Liver (tissue), 9 donors: ENCODE data around the gene C19orf47. TPM values are rescaled to one million over a fixed set of nuclear protein-coding genes. Genes with fewer than 3 reads are reported as not detected.
A peak's percentile ranks its signal among the peaks of the same experiment; 100 is the strongest.

Experiments used
- DNase-seq: peaks from one replicate; pipeline ENCODE4 v3.0.0-alpha.2; 2017; ENCODE audit warnings: low spot score
- H3K27ac ChIP-seq, 2 donors: one replicate each; pipeline ENCODE4 v1.7.0; 2013; ENCODE audit warnings: inconsistent platforms in 2 of 2, low read length in 2 of 2, control low read depth in 1 of 2, low read depth in 1 of 2, mild to moderate bottlenecking in 1 of 2
- H3K27me3 ChIP-seq, 4 donors: one replicate each; pipeline versions ENCODE4 v1.6.1 to v1.7.0; 2013; ENCODE audit warnings: low read length in 3 of 4, inconsistent platforms in 1 of 4, mild to moderate bottlenecking in 1 of 4, moderate library complexity in 1 of 4; ENCODE audit not compliant: control insufficient read depth in 4 of 4, insufficient read depth in 4 of 4
- H3K36me3 ChIP-seq, 4 donors: one replicate each; pipeline versions ENCODE4 v1.6.1 to v1.7.0; 2013; ENCODE audit warnings: low read length in 3 of 4, mild to moderate bottlenecking in 3 of 4, low read depth in 1 of 4, moderate library complexity in 1 of 4; ENCODE audit not compliant: control insufficient read depth in 4 of 4, insufficient read depth in 3 of 4
- H3K4me1 ChIP-seq, 4 donors: one replicate each; pipeline versions ENCODE4 v1.6.1 to v1.7.0; 2013; ENCODE audit warnings: low read length in 3 of 4, mild to moderate bottlenecking in 3 of 4, moderate library complexity in 1 of 4; ENCODE audit not compliant: control insufficient read depth in 4 of 4, insufficient read depth in 4 of 4
- H3K4me3 ChIP-seq, 3 donors: one replicate each; pipeline versions ENCODE4 v1.6.1 to v1.7.0; 2013; ENCODE audit warnings: low read length in 3 of 3, control low read depth in 1 of 3, low read depth in 1 of 3, mild to moderate bottlenecking in 1 of 3
- H3K9ac ChIP-seq, 2 donors: one replicate each; pipeline ENCODE4 v1.7.0; 2013; ENCODE audit warnings: low read length in 2 of 2, mild to moderate bottlenecking in 2 of 2, moderate library complexity in 2 of 2, control low read depth in 1 of 2, low read depth in 1 of 2
- H3K9me3 ChIP-seq, 4 donors: one replicate each; pipeline versions ENCODE4 v1.6.1 to v1.7.0; 2013; ENCODE audit warnings: low read length in 3 of 4; ENCODE audit not compliant: control insufficient read depth in 4 of 4
- EGR1 ChIP-seq, 2 donors: IDR thresholded peaks; 2 replicates each; pipeline ENCODE4 v1.6.1; 2016 to 2018; ENCODE audit warnings: antibody characterized with exemption in 2 of 2, low read depth in 2 of 2
- FOXA1 ChIP-seq: IDR thresholded peaks from 2 replicates; pipeline ENCODE4 v1.6.1; 2016; ENCODE audit warnings: antibody characterized with exemption
- FOXA2 ChIP-seq: IDR thresholded peaks from 2 replicates; pipeline ENCODE4 v1.6.1; 2016; ENCODE audit warnings: antibody characterized with exemption
- GABPA ChIP-seq, 2 donors: IDR thresholded peaks in 1 of 2; conservative IDR thresholded peaks in 1 of 2; 2 replicates each; pipeline ENCODE4 v1.6.1; 2016; ENCODE audit warnings: antibody characterized with exemption in 2 of 2, mild to moderate bottlenecking in 1 of 2, moderate library complexity in 1 of 2
- HNF4A ChIP-seq, 2 donors: conservative IDR thresholded peaks; 2 replicates each; pipeline ENCODE4 v1.6.1; 2016; ENCODE audit warnings: antibody characterized with exemption in 2 of 2, mild to moderate bottlenecking in 2 of 2
- HNF4G ChIP-seq: IDR thresholded peaks from 2 replicates; pipeline ENCODE4 v1.6.1; 2016; ENCODE audit warnings: antibody characterized with exemption
- JUND ChIP-seq, 2 donors: IDR thresholded peaks; 2 replicates each; pipeline ENCODE4 v1.6.1; 2016; ENCODE audit warnings: antibody characterized with exemption in 2 of 2
- NR2F2 ChIP-seq: IDR thresholded peaks from 2 replicates; pipeline ENCODE4 v1.6.1; 2016; ENCODE audit warnings: antibody characterized with exemption
- RAD21 ChIP-seq, 2 donors: IDR thresholded peaks; 2 replicates each; pipeline ENCODE4 v1.6.1; 2016; ENCODE audit warnings: antibody characterized with exemption in 2 of 2, mild to moderate bottlenecking in 2 of 2
- RXRA ChIP-seq, 2 donors: IDR thresholded peaks; 2 replicates each; pipeline ENCODE4 v1.6.1; 2017 to 2018; ENCODE audit warnings: antibody characterized with exemption in 2 of 2, mild to moderate bottlenecking in 1 of 2
- SP1 ChIP-seq: IDR thresholded peaks from 2 replicates; pipeline ENCODE4 v1.6.1; 2018; ENCODE audit warnings: antibody characterized with exemption, mild to moderate bottlenecking
- TAF1 ChIP-seq: conservative IDR thresholded peaks from 2 replicates; pipeline ENCODE4 v1.6.1; 2016; ENCODE audit warnings: antibody characterized with exemption, mild to moderate bottlenecking
- YY1 ChIP-seq: IDR thresholded peaks from 2 replicates; pipeline ENCODE4 v1.6.1; 2016; ENCODE audit warnings: antibody characterized with exemption, mild to moderate bottlenecking
- WGBS: extraction: QIAGEN DNeasy Blood & Tissue Kit; methylation state at CpG from one replicate; pipeline ENCODE4 v1.1.7; 2013; 5-methylcytosine and 5-hydroxymethylcytosine counted together
- polyA plus RNA-seq, 2 donors: library from polyadenylated mRNA; stranded (reverse) in 1 of 2; unstranded in 1 of 2; fragments of 200-250 nt in 1 of 2; fragments of >200 nt in 1 of 2; fragmentation: Nextera tagmentation in 1 of 2; extraction: Ambion mirVana in 1 of 2; gene quantifications; one replicate each; pipeline versions ENCODE4 v1.2.1 to v1.2.3, GENCODE V29; 2013 to 2015
- total RNA-seq, 2 donors: library from RNA; depleted of rRNA; stranded (reverse); fragments of >200 nt; gene quantifications; one replicate each; pipeline ENCODE4 v1.2.3, GENCODE V29; 2014
- TF ChIP-seq, protein P1 (sequence below): IDR thresholded peaks from 2 replicates; pipeline ENCODE4 v1.6.1; 2016; ENCODE audit warnings: antibody characterized with exemption
- TF ChIP-seq, protein P2 (sequence below): IDR thresholded peaks from 2 replicates; pipeline ENCODE4 v1.6.1; 2016; ENCODE audit warnings: antibody characterized with exemption, mild to moderate bottlenecking
- TF ChIP-seq, protein P3 (sequence below): fragments of 150-350 bp; IDR thresholded peaks from 2 replicates; pipeline ENCODE4 v1.5.1; 2017; ENCODE audit warnings: improper control_type of control experiment, low read depth, low read length; ENCODE audit not compliant: missing input control
- TF ChIP-seq, protein P4 (sequence below): IDR thresholded peaks from 2 replicates; pipeline ENCODE4 v1.6.1; 2016; ENCODE audit warnings: antibody characterized with exemption
- TF ChIP-seq, protein P5 (sequence below): IDR thresholded peaks from 2 replicates; pipeline ENCODE4 v1.6.1; 2016; ENCODE audit warnings: antibody characterized with exemption
- donor health status: healthy.
- donor health status: healthy.
- donor health status: healthy.
- donor health status: healthy.
- donor health status: healthy.

The C19orf47 gene
- total and polyA plus RNA-seq, 4 donors, result 3.9 to 6.0 (median 5.0) TPM

DNA sequence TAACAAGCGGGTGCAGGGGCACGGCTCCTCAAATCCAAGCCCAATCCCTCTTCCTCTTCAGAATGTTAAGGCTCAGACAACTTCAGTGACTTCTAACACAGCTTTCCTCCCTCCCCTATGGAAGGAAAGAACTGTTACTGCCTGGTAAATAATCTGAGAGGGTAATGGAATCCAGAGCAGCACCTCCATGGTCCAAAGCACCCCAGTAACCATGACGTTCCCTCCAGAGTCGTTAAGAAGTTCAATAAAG lies 64.0 kb downstream of the C19orf47 start:
- DNase-seq, result no peak
- 3% methylated on average over 4 of the region's 4 CpGs for WGBS
- no peak for TF ChIP-seq EGR1 (IDR thresholded peaks at IDR 0.05; ENCODE audit: low read depth in 2 of 2)
- TF ChIP-seq, protein P1, sequence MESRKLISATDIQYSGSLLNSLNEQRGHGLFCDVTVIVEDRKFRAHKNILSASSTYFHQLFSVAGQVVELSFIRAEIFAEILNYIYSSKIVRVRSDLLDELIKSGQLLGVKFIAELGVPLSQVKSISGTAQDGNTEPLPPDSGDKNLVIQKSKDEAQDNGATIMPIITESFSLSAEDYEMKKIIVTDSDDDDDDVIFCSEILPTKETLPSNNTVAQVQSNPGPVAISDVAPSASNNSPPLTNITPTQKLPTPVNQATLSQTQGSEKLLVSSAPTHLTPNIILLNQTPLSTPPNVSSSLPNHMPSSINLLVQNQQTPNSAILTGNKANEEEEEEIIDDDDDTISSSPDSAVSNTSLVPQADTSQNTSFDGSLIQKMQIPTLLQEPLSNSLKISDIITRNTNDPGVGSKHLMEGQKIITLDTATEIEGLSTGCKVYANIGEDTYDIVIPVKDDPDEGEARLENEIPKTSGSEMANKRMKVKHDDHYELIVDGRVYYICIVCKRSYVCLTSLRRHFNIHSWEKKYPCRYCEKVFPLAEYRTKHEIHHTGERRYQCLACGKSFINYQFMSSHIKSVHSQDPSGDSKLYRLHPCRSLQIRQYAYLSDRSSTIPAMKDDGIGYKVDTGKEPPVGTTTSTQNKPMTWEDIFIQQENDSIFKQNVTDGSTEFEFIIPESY, result no peak
- TF ChIP-seq NR2F2, result no peak
- TF ChIP-seq, protein P2, sequence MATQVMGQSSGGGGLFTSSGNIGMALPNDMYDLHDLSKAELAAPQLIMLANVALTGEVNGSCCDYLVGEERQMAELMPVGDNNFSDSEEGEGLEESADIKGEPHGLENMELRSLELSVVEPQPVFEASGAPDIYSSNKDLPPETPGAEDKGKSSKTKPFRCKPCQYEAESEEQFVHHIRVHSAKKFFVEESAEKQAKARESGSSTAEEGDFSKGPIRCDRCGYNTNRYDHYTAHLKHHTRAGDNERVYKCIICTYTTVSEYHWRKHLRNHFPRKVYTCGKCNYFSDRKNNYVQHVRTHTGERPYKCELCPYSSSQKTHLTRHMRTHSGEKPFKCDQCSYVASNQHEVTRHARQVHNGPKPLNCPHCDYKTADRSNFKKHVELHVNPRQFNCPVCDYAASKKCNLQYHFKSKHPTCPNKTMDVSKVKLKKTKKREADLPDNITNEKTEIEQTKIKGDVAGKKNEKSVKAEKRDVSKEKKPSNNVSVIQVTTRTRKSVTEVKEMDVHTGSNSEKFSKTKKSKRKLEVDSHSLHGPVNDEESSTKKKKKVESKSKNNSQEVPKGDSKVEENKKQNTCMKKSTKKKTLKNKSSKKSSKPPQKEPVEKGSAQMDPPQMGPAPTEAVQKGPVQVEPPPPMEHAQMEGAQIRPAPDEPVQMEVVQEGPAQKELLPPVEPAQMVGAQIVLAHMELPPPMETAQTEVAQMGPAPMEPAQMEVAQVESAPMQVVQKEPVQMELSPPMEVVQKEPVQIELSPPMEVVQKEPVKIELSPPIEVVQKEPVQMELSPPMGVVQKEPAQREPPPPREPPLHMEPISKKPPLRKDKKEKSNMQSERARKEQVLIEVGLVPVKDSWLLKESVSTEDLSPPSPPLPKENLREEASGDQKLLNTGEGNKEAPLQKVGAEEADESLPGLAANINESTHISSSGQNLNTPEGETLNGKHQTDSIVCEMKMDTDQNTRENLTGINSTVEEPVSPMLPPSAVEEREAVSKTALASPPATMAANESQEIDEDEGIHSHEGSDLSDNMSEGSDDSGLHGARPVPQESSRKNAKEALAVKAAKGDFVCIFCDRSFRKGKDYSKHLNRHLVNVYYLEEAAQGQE, result no peak
- no peak for TF ChIP-seq GABPA (IDR thresholded peaks at IDR 0.05 in 1 of 2, conservative IDR thresholded peaks at IDR 0.05 in 1 of 2)
- no peak for TF ChIP-seq HNF4A (conservative IDR thresholded peaks at IDR 0.05)
- no peak for TF ChIP-seq RXRA (IDR thresholded peaks at IDR 0.05)
- TF ChIP-seq JUND (IDR thresholded peaks at IDR 0.05), result no peak
- TF ChIP-seq FOXA2, result no peak
- TF ChIP-seq, protein P3, sequence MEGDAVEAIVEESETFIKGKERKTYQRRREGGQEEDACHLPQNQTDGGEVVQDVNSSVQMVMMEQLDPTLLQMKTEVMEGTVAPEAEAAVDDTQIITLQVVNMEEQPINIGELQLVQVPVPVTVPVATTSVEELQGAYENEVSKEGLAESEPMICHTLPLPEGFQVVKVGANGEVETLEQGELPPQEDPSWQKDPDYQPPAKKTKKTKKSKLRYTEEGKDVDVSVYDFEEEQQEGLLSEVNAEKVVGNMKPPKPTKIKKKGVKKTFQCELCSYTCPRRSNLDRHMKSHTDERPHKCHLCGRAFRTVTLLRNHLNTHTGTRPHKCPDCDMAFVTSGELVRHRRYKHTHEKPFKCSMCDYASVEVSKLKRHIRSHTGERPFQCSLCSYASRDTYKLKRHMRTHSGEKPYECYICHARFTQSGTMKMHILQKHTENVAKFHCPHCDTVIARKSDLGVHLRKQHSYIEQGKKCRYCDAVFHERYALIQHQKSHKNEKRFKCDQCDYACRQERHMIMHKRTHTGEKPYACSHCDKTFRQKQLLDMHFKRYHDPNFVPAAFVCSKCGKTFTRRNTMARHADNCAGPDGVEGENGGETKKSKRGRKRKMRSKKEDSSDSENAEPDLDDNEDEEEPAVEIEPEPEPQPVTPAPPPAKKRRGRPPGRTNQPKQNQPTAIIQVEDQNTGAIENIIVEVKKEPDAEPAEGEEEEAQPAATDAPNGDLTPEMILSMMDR, result no peak
- peak overlapping the region; percentile 92 to 93 for H3K27ac ChIP-seq
- H3K36me3 ChIP-seq, result no peaks in the 10 kb centered on the region
- H3K9ac ChIP-seq, result peak overlapping the region; percentile 63 to 96
- H3K9me3 ChIP-seq, result no peaks in the 10 kb centered on the region
- peaks cover 21 to 56% (median 47%) of the 10 kb centered on the region in 4 donors for H3K4me1 ChIP-seq
- peak overlapping the region; percentile 54 to 89 (median 87) for H3K4me3 ChIP-seq
- H3K27me3 ChIP-seq, result no peaks in the 10 kb centered on the region

DNA sequence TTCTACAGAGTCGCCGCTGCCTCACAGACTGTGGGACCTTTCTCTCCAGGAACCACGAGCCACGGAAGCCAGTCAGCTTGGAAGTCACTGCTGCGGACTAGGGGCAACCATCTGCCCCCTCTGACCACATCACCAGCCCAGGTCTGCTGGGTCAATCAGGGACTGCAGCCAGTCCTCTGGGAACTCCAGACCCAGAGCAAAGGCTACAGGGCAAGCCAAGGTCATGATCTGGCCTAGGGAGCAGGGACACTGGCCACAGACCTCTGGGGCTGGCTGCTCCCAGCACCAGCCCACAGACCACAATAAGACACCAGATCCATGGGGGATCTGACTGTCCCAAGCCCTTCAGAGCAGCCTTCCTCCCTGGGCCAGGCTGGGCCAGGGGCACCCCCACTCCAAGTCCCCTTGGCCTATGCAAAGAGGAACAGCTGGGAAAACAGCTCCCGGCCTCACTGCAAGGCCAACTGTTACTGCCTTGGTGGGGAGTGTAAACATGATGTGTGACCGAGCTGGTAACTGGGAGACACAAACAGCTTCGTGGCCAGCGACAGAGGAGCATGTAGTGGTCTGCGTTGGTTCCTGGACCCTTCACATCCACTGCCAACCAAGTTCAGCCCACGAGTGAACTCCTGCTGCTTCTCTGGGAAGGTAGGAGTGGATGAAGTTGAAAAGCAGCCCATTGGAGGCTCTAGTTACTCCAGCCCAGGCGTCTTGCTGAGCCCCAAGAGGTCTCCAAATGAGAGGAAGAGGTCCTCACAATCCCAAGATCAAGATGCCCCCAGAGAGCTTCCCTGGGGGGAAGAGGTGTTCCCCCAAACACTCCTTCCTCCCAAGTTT lies 64.6 kb downstream of the C19orf47 start:
- Histone ChIP-seq H3K4me1 (peaks cover 26 to 61% (median 52%) of the 10 kb centered on the region in 4 donors), H3K36me3 (no peaks in the 10 kb centered on the region), H3K4me3 (peak overlapping the region; percentile 54 to 89 (median 87)), H3K9me3 (no peaks in the 10 kb centered on the region), H3K27me3 (no peaks in the 10 kb centered on the region), H3K27ac (peak overlapping the region; percentile 92 to 93), H3K9ac (peak overlapping the region; percentile 63 to 96)
- WGBS, result 19% methylated on average over 12 of the region's 12 CpGs
- peak; percentile 60 for DNase-seq
- TF ChIP-seq, protein P2, result peak; percentile 85
- TF ChIP-seq RXRA (IDR thresholded peaks at IDR 0.05), result peak; percentile 100
- TF ChIP-seq TAF1, result no peak
- TF ChIP-seq YY1, result peak; percentile 82
- TF ChIP-seq, protein P4, sequence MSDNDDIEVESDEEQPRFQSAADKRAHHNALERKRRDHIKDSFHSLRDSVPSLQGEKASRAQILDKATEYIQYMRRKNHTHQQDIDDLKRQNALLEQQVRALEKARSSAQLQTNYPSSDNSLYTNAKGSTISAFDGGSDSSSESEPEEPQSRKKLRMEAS, result peak; percentile 92
- TF ChIP-seq HNF4A (conservative IDR thresholded peaks at IDR 0.05), result peak; percentile 100
- peak; percentile 23 for TF ChIP-seq FOXA2
- peak; percentile 96 for TF ChIP-seq NR2F2
- peak; percentile 95 for TF ChIP-seq SP1
- TF ChIP-seq FOXA1, result peak; percentile 58
- TF ChIP-seq, protein P5, sequence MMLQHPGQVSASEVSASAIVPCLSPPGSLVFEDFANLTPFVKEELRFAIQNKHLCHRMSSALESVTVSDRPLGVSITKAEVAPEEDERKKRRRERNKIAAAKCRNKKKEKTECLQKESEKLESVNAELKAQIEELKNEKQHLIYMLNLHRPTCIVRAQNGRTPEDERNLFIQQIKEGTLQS, result peak; percentile 58
- peak; percentile 50 to 60 for TF ChIP-seq RAD21 (IDR thresholded peaks at IDR 0.05)
- TF ChIP-seq HNF4G, result peak; percentile 99
